ENCODE measurements around the gene SYT14.
"Not testable (repeated sequence)": the region's sequence is repeated elsewhere in the genome, so short reads cannot be mapped to it uniquely, and the experiment has no call there.

DNA sequence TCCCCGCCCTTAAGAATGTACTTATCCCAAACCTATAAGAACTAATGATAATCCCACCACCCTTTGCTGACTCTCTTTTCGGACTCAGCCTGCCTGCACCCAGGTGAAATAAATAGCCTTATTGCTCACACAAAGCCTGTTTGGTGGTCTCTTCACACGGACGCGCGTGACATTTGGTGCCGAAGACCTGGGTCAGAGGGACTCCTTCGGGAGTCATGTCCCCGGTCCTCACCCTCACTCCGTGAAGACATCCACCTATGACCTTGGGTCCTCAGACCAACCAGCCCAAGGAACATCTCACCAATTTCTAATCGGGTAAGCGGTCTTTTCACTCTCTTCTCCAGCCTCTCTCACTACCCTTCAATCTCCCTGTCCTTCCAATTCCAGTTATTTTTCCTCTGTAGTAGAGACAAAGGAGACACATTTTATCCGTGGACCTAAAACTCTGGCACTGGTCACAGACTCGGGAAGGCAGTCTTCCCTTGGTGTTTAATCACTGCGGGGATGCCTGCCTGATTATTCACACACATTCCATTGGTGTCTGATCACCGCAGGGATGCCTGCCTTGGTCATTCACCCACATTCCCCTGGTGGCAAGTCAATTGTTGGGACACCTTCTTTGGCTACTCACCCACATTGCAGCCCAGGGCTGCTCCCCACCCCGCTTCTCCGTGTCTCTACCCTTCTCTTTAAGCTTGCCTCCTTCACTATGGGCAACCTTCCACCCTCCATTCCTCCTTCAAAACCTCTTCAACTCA, 250.0 kb downstream of the SYT14 start:
- TF ChIP-seq EZH2 (IDR thresholded peaks at IDR 0.05; ENCODE audit: low read length): not testable (repeated sequence)
- TF ChIP-seq, protein P1, sequence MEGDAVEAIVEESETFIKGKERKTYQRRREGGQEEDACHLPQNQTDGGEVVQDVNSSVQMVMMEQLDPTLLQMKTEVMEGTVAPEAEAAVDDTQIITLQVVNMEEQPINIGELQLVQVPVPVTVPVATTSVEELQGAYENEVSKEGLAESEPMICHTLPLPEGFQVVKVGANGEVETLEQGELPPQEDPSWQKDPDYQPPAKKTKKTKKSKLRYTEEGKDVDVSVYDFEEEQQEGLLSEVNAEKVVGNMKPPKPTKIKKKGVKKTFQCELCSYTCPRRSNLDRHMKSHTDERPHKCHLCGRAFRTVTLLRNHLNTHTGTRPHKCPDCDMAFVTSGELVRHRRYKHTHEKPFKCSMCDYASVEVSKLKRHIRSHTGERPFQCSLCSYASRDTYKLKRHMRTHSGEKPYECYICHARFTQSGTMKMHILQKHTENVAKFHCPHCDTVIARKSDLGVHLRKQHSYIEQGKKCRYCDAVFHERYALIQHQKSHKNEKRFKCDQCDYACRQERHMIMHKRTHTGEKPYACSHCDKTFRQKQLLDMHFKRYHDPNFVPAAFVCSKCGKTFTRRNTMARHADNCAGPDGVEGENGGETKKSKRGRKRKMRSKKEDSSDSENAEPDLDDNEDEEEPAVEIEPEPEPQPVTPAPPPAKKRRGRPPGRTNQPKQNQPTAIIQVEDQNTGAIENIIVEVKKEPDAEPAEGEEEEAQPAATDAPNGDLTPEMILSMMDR (optimal IDR thresholded peaks at IDR 0.05 in 1 of 3, IDR thresholded peaks at IDR 0.05 in 1 of 3, conservative IDR thresholded peaks at IDR 0.05 in 1 of 3; ENCODE audit: extremely low read depth in 1 of 3, insufficient read depth in 2 of 3, low read length in 3 of 3): peak in 1 of 3 experiments; percentile 6
